GM12878 (cell line): ENCODE data around the gene PPP1R3G.

Experiments used
- CTCF ChIP-seq, 3 experiments: IDR thresholded peaks in 2 of 3; conservative IDR thresholded peaks in 1 of 3; 2 replicates each; pipeline ENCODE4 v1.5.1; 2011; ENCODE audit warnings: low read depth in 3 of 3, low read length in 3 of 3, mild to moderate bottlenecking in 3 of 3, control low read depth in 2 of 3, moderate library complexity in 2 of 3, inconsistent platforms in 1 of 3, mixed read lengths in 1 of 3; ENCODE audit not compliant: control insufficient read depth in 2 of 3, insufficient read depth in 1 of 3; ENCODE audit errors: extremely low read depth in 1 of 3
- EP300 ChIP-seq, 2 experiments: fragments of 150-350 bp in 1 of 2; IDR thresholded peaks; 2 replicates each; pipeline ENCODE4 v1.6.1; 2011 to 2012; ENCODE audit warnings: low read depth in 2 of 2, low read length in 2 of 2, borderline replicate concordance in 1 of 2, improper control_type of control experiment in 1 of 2, inconsistent platforms in 1 of 2; ENCODE audit not compliant: control insufficient read depth in 1 of 2
- EZH2 ChIP-seq: IDR thresholded peaks from 2 replicates; pipeline ENCODE4 v1.6.1; 2012; ENCODE audit warnings: low read depth, mild to moderate bottlenecking, control low read depth, inconsistent platforms, low read length, borderline replicate concordance; ENCODE audit not compliant: control insufficient read depth
- JUND ChIP-seq: IDR thresholded peaks from 2 replicates; pipeline ENCODE4 v1.6.1; 2012; ENCODE audit warnings: low read depth, mild to moderate bottlenecking, low read length, improper control_type of control experiment, moderate library complexity
- SKIL ChIP-seq: fragments of 450-650 bp; IDR thresholded peaks from 2 replicates; pipeline ENCODE4 v1.6.1; 2017; ENCODE audit warnings: mild to moderate bottlenecking, low read depth, inconsistent platforms; ENCODE audit not compliant: poor library complexity, severe bottlenecking
- ZZZ3 ChIP-seq: IDR thresholded peaks from 2 replicates; pipeline ENCODE4 v1.6.1; 2011; ENCODE audit warnings: low read depth; ENCODE audit not compliant: control insufficient read depth, insufficient read length

GRCh38 chr6:5121479-5121878 is 36.3 kb downstream of the PPP1R3G start:
- TF ChIP-seq EZH2 (no peak), EP300 (IDR thresholded peaks at IDR 0.05; ENCODE audit: borderline replicate concordance in 1 of 2, control insufficient read depth in 1 of 2, low read depth in 2 of 2, low read length in 2 of 2) (no peak), ZZZ3 (no peak), JUND (no peak), CTCF (IDR thresholded peaks at IDR 0.05 in 2 of 3, conservative IDR thresholded peaks at IDR 0.05 in 1 of 3; ENCODE audit: control insufficient read depth in 2 of 3, extremely low read depth in 1 of 3, insufficient read depth in 1 of 3, low read depth in 3 of 3, low read length in 3 of 3) (no peak), SKIL (no peak)
